NCI-H526 (cell line): ENCODE data around the gene EXOC3L1.

Source experiments
- DNase-seq, 2 experiments: peaks; one replicate each; lab custom pipeline; 2025; lab: John Stamatoyannopoulos, UW

The EXOC3L1 gene

GRCh38 chr16:67180166-67180565 is 9.8 kb downstream of the EXOC3L1 start:
- DNase-seq = no peak

GRCh38 chr16:67179421-67180080 is 10.4 kb downstream of the EXOC3L1 start:
- DNase-seq = peak in 1 of 2 experiments; percentile 5

DNA sequence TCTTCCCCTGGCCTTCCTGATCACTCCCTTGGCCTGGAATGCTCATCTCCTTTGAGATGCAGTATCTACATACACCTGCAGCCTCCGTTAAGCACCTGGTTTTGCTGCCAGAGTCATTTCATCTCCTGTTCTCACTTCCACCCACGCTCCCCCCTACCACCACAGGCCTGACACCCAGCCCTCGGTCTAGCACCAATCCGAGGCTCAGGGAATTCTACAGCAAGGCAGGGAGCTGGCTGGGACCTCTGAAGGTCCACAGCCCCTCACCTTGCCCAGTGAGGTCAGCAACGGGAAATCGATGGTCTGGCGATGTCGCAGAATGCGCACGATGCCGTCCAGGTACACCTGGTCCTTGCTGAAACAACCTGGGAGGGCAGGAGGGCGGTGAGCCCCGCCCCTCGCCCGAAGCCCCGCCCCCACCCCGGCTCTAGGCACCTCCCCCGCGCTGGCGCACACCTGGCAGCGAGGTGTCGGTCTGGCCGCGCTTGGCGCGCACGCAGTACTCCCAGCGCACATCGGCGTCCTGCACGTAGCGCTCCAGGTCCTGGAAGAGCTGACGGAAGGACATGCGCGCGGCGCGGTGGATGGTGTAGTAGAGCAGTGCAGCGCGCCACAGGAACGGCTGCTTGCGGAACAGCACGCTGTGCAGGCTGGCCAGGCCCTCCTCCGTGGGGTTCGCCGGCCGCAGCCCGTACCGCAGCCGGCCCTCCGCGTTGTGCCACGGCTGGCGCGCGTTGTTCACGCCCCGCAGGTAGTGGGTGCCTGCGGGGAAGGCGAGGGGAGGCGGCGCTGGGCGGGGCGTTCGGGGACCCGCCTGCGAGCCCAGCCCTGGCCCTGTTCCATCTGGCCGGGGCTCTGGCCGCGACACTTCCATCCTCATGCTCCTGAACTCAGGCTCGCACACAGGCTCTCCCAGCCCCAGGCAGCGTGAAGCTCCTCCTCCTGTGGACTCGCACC is 11.9 kb downstream of the EXOC3L1 start:
- peak; percentile 80 to 92 for DNase-seq

DNA sequence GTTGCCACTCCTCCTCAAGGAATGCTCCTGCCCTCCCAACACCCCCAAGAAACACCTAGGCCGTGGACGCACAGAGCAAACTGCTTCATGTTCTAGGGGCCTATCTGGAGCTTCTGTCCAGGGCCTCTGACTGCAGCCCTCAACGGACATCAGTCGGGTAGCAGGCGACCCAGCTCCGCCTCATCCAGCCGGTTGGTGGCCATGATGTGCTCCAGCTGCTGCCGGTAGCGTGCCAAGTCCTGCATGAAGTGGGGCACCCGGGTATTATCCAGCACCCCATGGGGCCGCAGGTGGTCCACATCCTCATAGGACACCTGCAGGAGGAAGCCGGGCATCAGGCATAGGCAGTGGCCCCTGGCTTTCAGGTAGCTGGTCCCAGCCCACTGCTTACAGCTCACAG is 13.3 kb downstream of the EXOC3L1 start:
- no peak for DNase-seq

GRCh38 chr16:67174706-67175231 is 15.2 kb downstream of the EXOC3L1 start:
- no peak for DNase-seq

- DNase-seq = peak; percentile 50 to 86
These were observed 15.9 kb downstream of the EXOC3L1 start for GRCh38 chr16:67173808-67174705.

- no peak for DNase-seq
These were observed 16.6 kb downstream of the EXOC3L1 start for GRCh38 chr16:67173323-67173722.

GRCh38 chr16:67170949-67171649 is 18.8 kb downstream of the EXOC3L1 start:
- DNase-seq = no peak

- DNase-seq = peak; percentile 17 to 77
These were observed 19.6 kb downstream of the EXOC3L1 start, which contains the start of gene NOL3 for GRCh38 chr16:67170168-67170948. Gene NOL3, plus strand, starts transcription at chr16:67170538.

- peak; percentile 8 to 50 for DNase-seq
These were observed 20.2 kb downstream of the EXOC3L1 start for GRCh38 chr16:67169642-67170167.

DNA sequence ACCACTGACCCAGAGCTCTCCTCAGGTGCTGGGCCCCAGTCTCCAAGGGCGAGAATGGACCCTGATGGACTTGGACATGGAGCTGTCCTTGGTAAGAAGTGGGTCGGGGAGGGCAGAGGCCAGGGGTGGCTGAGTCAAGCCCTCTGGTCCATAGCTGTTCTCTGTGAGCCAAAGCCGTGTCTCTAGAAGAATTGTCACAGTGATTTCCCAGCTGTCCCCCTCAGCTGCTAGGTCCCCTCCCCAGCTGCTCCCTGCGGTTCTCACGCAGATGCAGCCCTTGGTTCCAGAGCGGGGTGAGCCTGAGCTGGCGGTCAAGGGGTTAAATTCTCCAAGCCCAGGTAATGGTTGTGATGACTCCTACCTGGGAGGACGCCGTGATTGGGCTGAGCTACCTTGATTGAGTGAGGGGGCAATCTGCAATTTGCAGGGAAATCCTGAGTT is 20.9 kb downstream of the EXOC3L1 start:
- DNase-seq = no peak

DNA sequence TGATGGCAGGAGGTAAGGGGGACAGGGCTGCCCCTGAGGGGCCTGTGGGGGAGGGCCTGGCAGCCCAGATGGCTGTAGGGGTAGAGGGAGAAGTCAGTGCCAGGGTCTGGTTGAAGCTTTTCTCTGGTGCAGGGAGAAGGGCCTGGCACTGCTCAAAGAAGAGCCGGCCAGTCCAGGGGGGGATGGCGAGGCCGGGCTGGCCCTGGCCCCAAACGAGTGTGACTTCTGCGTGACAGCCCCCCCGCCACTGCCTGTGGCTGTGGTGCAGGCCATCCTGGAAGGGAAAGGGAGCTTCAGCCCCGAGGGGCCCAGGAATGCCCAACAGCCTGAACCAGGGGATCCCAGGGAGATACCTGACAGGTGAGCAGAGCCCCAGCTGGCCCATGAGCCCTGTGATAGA is 22.3 kb downstream of the EXOC3L1 start:
- no peak for DNase-seq

DNA sequence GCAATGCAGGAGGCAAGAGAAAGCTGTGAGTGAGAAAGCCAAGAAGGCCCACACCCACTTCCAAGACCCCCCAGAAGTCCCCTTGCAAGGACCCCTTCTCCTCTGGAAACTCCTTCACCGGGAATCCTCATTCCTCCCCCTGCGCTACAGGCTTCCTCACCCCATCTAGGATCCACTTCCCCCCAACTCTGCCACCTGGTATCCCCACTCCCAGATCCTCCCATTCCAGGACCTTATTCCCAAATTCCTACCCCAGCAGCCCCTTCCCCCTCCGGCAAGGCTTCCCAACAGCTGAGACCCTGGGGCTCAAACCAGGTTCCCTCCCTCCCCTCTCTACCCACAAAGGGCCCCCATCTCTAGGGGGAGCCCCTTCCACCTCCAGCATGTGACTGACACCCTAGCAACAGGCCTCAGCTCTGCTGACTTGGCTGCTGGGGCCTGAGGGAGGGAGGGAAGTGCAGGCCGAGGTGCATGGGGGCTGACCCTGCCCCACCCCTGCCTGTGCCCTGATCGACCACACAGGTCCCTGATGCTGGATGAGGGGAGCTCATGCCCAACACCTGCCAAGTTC is 23.3 kb downstream of the EXOC3L1 start:
- no peak for DNase-seq

DNA sequence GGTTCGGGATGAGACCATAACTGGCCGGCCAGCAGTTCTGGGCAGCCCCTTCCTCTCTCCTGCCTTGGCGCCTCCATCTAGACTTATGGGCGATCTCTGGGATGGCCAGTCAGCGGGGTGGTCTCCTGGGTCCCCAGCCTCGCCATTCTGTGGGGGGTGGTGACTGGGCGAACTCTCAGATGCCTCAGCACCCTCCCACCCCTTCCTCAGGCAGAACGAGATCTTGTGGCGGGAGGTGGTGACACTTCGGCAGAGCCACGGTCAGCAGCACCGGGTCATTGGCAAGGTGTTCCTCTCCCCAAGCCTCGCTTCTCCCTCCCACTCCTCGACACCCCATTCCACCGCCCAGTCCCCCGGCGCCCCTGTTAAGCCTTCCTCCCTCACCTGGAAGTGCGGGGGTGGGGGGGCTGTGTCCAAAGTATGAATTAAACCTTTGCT is 23.8 kb downstream of the EXOC3L1 start:
- no peak for DNase-seq

GRCh38 chr16:67165121-67166078 is 24.5 kb downstream of the EXOC3L1 start:
- DNase-seq = no peak

DNA sequence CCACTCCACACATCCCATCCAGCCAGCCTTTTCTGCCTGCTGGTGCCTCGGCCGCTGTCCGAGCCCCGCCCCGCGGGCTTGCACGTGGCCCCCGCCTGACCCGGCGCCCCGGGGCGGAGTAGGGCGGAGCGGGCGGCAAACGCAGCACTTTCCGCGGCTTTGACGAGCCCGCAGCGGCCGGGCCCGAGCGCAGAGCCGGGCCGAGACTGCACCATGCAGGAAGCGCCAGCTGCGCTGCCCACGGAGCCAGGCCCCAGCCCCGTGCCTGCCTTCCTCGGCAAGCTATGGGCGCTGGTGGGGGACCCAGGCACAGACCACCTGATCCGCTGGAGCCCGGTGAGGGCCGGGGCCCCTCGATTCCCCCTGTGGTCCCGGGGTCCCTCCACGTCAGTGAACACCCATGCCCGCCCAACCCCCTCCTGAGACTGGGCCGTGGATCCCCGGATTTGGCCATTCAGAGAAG is 25.3 kb downstream of the EXOC3L1 start, which contains the start of gene HSF4:
Gene HSF4, plus strand, starts transcription at position 147 of the 463 bp plus-strand sequence. Its CDS starts 67 bp downstream, at position 214.
- peak in 1 of 2 experiments; percentile 59 for DNase-seq

DNA sequence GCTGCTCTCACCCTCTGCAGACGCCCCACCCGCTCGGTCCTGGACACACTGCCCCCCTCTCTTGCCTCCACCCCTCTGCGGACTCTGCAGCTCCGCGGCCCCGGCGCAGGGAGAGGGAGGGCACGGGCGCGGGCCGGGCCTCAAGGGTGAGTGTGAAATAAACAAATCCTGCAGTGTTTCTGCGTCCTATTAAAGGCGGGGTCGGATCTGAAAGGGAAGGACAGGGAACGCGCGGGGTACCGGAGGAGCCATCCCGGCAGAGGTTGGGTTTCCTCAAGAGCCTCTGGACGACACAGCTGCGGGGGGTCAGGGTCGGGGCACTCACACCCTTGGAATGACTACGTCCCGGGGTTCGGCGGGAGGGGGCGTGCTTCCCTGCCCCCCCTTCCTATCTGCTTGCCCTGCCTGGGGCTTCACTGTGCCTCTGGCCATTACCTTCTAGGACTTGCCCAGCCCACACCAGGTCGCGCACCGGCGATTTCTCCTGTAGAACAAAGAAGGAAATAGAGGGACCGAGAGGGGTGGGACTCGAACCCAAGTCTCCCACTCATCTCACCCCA is 25.9 kb downstream of the EXOC3L1 start:
- peak; percentile 26 to 73 for DNase-seq
